HTERT RPE-1 (cell line): ENCODE data around the gene DDX52.
"Not testable (repeated sequence)": the region's sequence is repeated elsewhere in the genome, so short reads cannot be mapped to it uniquely, and the experiment has no call there.

ENCODE experiments used
- in situ Hi-C: fragments of 300-500 bp; cut with MboI; formaldehyde crosslinking; loops from 4 replicates; pipeline ENCODE4 v1.14.3; 2020; ENCODE audit warnings: low sequenced_read_pairs

DDX52 gene, protein sequence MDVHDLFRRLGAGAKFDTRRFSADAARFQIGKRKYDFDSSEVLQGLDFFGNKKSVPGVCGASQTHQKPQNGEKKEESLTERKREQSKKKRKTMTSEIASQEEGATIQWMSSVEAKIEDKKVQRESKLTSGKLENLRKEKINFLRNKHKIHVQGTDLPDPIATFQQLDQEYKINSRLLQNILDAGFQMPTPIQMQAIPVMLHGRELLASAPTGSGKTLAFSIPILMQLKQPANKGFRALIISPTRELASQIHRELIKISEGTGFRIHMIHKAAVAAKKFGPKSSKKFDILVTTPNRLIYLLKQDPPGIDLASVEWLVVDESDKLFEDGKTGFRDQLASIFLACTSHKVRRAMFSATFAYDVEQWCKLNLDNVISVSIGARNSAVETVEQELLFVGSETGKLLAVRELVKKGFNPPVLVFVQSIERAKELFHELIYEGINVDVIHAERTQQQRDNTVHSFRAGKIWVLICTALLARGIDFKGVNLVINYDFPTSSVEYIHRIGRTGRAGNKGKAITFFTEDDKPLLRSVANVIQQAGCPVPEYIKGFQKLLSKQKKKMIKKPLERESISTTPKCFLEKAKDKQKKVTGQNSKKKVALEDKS

DNA sequence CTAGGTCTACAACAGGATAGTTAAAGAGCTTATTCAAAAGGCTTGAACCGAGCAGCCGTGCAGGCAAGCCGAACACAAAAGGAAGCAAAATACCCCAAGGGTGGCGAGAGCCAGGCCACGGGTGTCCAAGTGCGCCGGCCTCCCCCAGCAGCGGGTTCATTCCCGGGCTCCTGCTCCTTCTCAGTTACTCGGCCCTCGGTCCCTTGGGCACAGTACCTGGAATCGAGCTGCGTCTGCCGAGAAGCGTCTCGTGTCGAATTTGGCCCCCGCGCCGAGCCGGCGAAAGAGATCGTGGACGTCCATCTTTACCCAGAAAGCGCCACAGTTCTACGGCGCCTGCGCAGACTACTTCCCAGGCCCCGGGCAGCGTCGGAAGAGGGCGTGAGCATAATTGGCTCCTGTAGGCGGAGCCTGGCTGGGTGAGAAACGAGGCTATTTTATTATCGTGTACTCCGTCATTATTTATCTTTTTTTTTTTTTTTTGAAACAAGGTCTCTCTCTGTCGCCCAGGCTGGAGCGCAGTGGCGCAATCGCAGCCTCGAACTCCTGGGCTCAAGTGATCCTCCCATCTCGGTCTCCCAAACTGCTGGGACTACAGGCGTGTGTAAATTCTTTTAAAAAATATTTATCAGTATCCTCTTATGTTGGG lies at the start of gene DDX52:
Gene DDX52, minus strand, starts transcription at position 329 of the 649 bp plus-strand sequence. Its CDS starts 26 bp downstream, at position 303.
- in situ Hi-C loops: no loop called here

DNA sequence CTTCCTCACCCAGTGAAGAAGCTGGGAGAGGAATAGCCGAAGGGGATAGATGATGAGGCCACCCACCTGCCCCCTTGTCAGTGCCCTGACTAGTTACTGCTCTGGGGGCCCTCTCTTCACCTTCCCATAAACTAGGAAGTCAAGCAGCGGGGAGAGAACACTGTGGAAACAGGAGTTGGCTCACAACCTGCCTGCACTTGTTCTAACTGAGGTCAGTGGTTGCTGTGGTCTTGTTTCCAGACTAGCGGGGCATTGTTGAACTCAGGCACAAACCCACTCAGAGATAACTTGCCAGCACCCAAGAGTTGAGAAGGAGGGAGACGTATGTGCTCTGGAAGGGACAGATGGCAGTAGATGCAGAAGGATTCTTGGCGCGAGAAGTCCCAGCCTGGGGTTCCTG lies 48.6 kb upstream of the DDX52 start:
- in situ Hi-C loops: no loop called here

DNA sequence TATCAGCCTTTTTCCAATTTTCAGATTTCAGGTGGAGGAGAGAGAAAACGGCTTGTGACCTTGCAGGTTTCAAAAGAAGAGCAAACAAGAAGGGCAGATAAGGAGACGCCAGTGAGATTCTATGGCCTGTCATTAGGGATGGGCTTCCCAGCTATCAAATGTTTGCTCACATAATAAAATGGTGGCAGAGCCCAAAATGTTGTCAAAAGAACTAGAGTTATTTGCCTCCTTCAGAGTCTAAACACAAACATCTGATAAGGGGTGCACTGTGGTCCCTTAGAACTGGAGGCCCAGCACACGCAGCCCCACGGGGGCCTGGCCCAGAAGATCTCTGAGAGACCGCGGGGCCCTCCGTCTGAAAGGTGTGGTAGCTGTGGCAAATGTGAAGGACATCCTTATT lies 46.1 kb upstream of the DDX52 start:
- in situ Hi-C loops: no loop called here

DNA sequence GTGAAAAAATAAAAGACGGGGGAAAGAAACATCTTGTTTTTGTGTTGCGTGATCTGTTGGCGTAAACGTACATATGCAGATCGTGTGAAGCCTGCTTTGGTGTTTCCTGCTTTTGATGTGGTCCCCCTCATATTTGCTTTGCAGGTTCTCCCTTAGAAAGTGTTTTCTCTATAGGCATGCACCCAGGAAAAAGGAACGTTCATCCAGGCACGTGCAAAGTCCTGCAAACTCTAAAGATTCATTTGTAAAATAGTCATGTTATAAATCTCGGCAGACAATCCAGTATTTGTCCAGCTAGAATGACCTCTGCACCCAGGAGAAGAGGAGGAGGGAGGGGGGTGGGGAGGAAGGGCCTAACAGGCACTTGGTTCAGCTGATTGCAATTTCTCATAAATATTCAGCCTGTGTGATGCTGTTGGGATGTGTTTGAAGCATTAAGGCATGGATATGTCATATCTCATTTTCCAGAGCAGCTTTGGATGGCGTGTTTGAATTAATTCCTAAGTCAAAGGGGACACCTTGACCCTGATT lies 40.3 kb upstream of the DDX52 start:
- in situ Hi-C loops: no loop called here

DNA sequence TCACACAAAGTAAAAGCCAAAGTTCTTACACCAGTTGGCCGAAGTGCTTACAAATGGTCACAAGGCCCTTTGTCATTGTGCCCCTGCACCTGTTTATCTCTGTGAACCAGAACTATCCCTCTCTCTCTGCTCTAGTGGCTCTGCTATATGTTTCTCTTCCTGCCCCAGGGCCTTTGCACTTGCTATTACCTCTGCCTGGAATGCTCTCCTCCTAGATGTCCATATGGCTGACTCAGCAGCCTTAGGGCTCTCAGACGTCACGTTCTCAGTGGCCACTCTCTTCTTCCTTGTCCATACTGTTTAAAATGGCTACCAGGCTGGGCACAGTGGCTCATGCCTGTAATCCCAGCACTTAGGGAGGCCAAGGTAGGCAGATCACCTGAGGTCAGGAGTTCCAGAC lies 38.8 kb upstream of the DDX52 start:
- in situ Hi-C loops: no loop called here

DNA sequence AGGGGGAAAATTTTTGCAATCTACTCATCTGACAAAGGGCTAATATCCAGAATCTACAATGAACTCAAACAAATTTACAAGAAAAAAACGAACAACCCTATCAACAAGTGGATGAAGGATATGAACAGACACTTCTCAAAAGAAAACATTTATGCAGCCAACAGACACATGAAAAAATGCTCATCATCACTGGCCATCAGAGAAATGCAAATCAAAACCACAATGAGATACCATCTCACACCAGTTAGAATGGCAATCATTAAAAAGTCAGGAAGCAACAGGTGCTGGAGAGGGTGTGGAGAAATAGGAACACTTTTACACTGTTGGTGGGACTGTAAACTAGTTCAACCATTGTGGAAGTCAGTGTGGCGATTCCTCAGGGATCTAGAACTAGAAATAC lies 36.7 kb upstream of the DDX52 start:
- in situ Hi-C loops: not testable (repeated sequence)

DNA sequence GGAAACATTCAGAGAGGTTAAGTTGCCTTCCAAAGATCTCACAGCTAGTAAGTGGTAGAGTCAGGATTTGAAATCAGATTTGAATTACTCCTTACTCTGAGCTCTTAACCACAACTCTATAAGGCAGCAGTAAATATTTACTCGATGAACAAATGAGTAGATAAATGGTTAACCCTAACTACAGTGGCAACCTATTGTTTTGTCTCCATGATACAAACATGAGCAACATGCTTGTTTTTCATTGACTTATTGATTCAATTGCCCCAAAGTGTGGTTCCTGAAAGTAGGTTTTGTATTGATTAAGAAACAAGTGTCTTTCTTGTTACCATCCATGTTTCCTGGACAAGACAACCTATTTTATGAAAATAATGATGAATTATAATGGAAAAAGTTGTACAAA lies 34.8 kb upstream of the DDX52 start:
- in situ Hi-C loops: no loop called here

DNA sequence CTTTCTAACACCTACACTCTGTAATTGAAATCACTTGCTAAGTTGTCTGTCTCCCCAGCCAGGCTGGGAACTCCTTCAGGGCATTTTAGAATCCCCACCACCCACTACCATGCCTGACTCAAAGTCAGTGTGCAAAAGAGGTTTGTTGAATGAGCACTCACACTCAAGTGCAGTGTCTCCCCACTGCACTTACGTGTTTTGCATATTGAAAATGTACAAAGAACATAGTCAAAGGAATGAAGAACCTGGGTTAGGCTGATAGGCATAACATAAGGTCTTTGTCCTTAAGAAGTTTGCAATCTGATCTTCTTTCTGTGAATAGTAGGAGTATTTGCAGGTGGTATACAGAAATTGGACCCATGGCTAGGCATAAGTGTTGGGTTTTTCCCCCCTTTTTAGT lies 33.8 kb upstream of the DDX52 start:
- in situ Hi-C loops: no loop called here

DNA sequence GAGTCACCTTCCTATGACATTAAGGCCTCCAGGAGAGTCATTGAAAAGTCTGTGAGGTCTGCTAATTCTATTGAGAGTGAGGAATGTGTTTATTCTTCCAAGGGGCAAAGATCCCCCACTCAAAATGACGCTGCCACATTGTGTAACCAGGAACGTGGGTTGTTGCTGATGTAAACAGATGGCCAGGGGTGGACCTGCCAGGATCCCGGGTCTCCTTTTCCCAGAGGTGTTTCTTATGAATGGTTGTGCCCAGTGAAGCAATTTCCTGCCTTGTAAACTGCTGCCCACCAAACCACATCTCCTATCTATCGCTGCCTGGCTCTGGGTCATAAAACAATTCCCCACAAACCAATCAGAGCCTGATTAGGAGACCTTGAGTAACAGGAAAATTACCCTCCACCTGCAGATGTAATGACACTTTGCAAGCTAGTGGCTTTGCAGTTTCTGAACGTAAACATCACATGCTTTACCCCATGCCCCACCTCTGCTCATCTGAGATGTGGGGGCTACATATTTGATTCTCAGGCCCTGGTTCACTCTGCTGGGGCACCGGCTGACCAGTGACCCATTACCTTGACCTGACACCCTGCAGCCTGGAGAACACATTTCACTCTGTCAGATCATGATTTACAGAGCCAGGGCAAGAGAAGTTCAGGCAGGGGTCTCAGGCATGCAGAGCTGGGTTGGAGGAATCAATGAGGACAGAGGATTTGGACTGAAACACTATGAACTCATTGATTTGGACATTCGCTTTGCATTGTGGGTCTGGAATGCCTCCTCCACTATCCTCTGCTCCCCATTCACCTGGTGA lies 33.1 kb upstream of the DDX52 start:
- in situ Hi-C loops: no loop called here

DNA sequence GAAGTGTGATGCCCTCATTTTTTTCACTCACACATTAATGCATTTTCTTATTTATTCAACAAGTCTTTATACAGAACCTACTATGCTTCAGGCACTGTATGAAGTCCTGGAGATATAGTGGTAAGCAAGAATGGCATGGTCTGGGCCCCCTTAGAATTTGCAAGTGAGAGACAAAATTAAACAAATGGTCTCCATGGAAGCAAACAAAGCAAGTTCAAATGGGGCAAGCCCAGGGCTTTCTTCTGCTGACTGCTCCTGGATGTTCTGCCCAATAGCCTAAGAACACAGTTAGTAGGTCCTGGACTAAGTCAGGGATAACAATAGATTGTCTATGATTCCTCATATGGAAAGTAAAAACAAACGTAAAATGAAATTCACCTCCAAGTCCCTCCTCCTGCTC lies 31.3 kb upstream of the DDX52 start:
- in situ Hi-C loops: no loop called here

DNA sequence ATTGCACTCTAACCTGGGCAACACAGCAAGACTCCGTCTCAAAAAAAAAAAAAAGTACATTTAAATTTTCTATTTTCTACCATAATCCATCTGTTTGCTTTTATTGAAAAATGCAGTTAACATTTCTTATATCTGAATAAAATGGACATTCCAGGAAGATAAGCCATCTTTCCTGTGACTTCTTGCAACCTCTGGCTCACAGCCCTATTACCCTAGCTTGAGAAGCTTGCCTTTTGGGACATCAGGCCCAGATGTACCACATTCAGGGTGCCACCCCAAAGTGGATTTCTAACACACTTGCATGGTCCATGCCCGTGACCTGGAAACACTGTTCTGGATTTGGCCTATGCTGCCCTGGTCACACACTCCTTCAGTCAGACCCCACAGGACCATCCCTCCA lies 30.1 kb upstream of the DDX52 start:
- in situ Hi-C loops: no loop called here

DNA sequence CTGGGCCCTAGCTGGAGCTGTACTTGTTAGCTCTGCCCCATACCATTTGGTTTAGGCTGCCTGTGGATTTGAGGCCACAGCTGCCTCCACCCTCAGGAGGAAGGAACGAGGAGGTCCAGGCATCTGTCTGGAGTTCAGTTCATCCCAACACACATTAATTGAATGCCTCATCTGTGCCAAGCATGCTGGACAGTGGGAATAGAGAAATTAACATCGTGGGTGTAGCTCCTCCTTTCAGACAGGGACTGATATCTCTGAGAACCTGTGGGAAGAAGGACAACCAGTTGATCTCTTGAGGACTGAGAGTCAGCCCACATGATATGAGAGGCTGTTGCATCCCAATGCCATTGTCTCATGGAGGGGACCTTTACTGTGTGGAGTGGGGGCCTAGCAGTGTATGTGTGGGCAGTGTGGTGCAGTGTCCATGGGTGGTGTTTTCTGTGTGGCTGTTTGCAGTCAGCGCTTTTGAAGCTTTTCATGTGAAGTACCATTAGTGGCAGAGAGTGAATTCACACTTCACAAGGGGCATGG lies 29.4 kb upstream of the DDX52 start:
- in situ Hi-C loops: no loop called here

DNA sequence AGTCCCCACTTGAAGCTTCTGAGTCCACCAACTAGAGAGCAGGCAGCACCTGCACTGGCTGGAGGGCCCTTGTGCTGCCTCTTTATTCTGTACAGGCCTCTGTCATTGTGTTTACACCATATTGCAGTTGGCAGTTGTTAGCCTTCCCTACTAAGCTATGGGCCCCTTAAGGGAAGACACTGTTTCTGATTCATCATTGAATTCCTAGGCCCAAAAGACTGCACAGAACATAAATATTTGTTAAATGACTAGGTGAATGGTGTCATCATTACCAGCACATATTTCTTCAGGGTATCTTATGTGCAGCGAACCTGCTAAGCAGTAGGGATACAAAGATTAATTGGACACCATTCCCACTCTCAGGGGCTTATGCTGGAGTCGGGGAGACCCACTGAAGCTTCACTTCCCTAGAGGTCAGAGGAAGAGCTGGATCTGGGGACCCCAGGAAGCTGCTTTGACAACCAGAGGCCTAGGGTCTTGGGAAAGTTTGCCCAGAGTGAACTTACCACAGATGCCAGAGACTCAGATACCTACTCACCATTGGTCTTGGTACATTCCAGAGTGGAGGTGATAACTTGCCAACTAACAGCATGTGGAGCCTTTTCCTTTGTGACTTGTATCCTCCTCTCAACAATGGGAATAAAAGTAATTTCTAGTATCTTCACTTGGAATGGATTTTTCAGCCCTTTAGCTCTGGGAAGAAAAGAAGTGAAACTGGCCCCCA lies 28.7 kb upstream of the DDX52 start:
- in situ Hi-C loops: no loop called here

DNA sequence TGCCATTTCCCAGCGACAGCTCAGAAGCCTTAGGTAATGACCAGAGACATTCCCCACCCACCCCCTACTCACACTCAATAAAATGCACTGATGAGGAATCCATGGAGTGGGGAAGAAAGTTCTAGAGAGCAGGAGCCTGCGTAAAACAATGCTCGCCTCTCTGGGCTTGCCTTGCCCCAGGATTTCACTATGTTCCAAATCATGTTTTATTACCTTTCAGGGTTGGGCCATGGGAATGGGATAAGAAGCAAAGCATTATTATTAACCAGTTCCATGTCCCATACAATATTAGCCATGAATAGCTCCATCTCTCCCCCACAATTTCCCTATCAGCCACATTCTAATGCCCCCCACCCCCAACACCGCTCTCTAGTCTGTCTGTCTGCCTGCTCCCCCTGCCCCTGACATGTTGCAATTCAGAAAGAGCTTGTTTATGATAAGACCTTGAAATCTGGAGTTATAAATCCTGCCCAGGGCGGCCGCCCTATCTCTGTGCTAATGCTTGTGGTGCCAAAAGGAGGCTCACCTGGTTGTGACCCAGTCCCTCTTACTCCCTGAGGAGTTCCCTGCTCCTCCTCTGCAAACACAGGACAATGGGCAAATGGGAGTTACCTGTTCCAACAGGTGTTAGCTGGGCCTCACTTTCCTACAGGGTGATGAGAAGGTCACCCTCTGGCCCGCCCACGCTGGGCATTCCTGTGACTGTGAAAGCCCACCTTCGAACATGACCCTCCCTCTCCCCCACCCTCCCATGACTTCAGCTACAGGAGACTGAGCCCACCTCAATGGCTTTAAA lies 28.0 kb upstream of the DDX52 start:
- in situ Hi-C loops: no loop called here

DNA sequence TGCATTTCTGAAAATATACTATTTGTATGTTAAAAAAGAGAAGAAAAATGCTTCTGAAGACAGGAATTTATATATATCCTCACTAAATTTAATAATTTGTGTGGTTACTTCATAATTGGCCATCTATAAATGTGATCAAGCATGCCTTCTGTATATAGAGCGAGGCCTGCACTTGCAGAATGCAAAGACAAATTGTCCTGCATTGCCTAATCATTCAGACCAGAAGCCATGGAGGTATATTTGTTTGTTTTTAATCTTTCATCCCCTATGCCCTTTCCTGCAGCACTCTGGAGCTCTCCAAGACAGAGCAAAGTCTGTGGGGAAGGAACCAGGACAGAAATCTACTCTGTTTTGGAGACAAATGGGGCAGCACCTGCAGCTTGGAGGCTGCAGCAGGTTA lies 23.8 kb upstream of the DDX52 start:
- in situ Hi-C loops: no loop called here

DNA sequence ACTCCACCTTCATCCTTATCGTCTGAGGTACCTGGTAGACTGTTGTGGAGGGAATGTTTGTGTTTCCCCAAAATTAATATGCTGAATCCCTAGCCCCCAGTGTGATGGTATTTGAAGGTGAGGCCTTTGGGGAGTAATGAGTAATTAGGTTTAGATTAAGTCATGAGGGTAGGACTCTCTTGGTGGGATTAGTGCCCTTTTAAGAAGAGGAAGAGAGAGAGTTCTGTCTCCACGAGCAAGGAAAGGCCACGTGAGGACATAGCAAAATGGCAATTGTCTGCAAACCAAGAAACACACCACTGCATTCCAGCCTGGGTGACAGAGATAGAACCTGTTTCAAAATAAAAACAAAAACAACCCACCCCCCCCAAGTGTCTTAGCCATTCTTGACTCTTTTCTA lies 21.0 kb upstream of the DDX52 start:
- in situ Hi-C loops: no loop called here

DNA sequence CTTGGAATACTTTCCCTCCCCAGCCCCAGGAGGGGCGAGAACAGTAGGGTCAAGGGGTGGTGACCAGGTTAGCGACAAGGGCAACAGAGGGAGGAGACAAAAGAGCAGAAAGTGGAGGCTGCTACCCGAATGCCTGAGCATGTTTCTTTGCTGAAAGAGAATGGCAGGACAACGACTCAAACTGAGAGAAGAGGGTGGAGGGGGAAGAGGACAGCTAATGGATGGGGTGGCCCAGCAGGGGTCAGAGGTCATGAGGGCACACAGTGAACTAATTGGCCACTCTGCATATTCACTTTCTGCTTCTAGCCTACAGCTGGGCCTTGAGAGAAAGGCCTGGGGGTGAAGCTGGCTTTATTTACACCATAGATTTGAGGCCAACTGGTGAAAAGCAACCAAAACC lies 19.1 kb upstream of the DDX52 start:
- in situ Hi-C loops: no loop called here

DNA sequence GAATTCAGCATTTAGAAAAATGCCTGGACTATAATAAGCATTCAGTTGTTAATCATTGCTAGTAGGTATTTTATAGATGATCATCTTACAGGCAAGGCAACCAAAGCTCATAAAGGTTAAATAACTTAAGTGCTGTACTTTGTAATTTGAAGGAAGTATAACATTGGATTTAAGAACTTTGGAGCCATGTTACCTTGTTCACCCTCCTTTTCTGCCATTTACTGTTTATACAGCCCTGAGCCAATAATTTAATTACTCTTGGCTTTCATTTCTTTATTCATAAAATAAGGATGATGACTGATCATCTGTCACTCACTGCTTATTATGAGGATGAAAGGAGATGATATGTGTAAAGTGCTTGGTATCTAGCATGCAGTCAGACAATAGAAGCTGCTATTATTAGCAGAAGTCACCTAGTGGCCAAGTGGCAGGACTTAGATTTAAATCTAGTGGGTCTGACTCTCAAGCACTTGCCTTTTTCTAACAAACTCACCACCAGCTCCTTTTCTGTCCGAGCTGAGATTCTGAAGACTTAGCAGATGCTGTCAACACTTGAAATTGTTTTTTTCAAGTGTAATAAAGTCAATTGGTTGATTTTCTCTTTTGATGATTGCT lies 18.3 kb upstream of the DDX52 start:
- in situ Hi-C loops: no loop called here

DNA sequence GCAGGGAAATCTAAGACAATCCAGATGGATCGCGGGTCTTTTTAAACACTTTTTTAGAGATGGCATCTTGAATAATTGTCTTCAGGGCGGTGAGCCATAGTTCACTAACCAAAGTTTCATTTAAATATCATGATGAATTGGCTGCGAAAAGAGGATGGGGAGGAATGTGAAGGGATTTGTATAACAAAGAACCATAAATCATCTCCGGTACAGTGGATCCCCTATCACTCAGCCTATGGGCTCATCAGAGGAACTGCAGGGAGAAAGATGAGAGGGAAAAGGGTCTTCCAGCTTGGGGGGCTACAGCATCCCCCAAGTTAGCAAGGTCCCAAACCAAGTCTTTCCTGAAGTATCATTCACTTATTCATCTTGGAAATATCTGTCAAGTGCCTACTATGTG lies 16.7 kb upstream of the DDX52 start:
- in situ Hi-C loops: no loop called here
